Thyroid gland (tissue), 4 donors: ENCODE measurements around the gene ZNF683. TPM values are rescaled to one million over a fixed set of nuclear protein-coding genes. Genes with fewer than 3 reads are reported as not detected.
"Not testable (repeated sequence)": the region's sequence is repeated elsewhere in the genome, so short reads cannot be mapped to it uniquely, and the experiment has no call there.

Source experiments
- DNase-seq, 2 donors: peaks; one replicate each; pipeline ENCODE4 v3.0.0-alpha.2; 2019
- H3K27ac ChIP-seq, 3 donors: fragments of 200-600 bp; sonication (generic); 1 replicate in 2 of 3; 2 replicates in 1 of 3; pipeline ENCODE4 v1.5.1; 2016 to 2019; ENCODE audit warnings: mild to moderate bottlenecking in 1 of 3, moderate library complexity in 1 of 3
- H3K27me3 ChIP-seq: fragments of 200-600 bp; sonication (generic); one replicate; pipeline ENCODE4 v1.5.1; 2019
- H3K36me3 ChIP-seq, 2 donors: fragments of 200-600 bp; sonication (generic); one replicate each; pipeline ENCODE4 v1.5.1; 2016 to 2019
- H3K4me1 ChIP-seq, 2 donors: fragments of 200-600 bp; sonication (generic); one replicate each; pipeline ENCODE4 v1.5.1; 2017 to 2019
- H3K4me3 ChIP-seq, 3 donors: fragments of 200-600 bp; sonication (generic); replicated peaks in 1 of 3; 1 replicate in 2 of 3; 2 replicates in 1 of 3; pipeline ENCODE4 v1.5.1; 2016; ENCODE audit warnings: mild to moderate bottlenecking in 1 of 3
- H3K9me3 ChIP-seq: fragments of 200-600 bp; sonication (generic); one replicate; pipeline ENCODE4 v1.5.1; 2017
- POLR2A ChIP-seq, 2 donors: fragments of 450-650 bp; IDR thresholded peaks; one replicate each; pipeline ENCODE4 v1.6.1; 2017; ENCODE audit warnings: antibody characterized with exemption in 2 of 2, mild to moderate bottlenecking in 2 of 2, moderate library complexity in 1 of 2
- WGBS, 2 donors: methylation state at CpG; one replicate each; pipeline ENCODE4 v1.1.5; 2017; 5-methylcytosine and 5-hydroxymethylcytosine counted together
- intact Hi-C: fragments of 100-400 bp; cut with DNase I; formaldehyde crosslinking; loops from one replicate; pipeline ENCODE4 v1.15.1; 2023
- total RNA-seq, 4 donors: library from RNA; depleted of rRNA; stranded (reverse); fragments of >200 nt; gene quantifications; one replicate each; pipeline ENCODE4 v1.2.3, GENCODE V29; 2016
- TF ChIP-seq, protein P1 (sequence below), 6 experiments: fragments of 200-600 bp in 3 of 6; fragments of 450-650 bp in 3 of 6; sonication (generic) in 3 of 6; IDR thresholded peaks; one replicate each; pipeline ENCODE4 v1.5.1; 2016 to 2019; ENCODE audit warnings: antibody characterized with exemption in 6 of 6, mild to moderate bottlenecking in 2 of 6, inconsistent platforms in 1 of 6, moderate library complexity in 1 of 6

Gene ZNF683
- total RNA-seq, 4 donors from 2014 or later: 0.59 TPM; not detected in 3

DNA sequence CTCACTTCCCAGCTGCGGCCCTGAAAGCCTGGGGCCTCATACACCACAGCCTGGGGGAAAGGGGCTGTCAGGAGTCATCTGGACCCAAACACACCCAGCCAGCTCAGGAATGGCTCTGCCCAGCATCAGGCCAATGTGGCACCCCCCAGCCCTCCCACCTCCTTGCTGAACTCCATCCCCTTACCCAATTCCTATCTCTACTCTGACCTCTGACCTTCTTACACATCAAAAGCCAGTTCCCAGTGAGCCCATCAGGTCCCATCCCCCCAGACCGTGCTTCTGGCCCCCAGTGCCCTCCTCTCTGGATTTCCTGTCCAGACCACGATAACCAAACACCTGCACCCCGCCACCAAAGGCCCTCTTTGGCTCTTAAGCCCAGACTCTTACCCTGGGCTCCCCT, 34.9 kb downstream of the ZNF683 start:
- H3K27ac ChIP-seq: no peak overlapping the region
- H3K4me1 ChIP-seq: peaks cover 0 to 13% of the 10 kb centered on the region in 2 donors
- no peak overlapping the region for H3K4me3 ChIP-seq
- no peaks in the 10 kb centered on the region for H3K36me3 ChIP-seq
- TF ChIP-seq, protein P1, sequence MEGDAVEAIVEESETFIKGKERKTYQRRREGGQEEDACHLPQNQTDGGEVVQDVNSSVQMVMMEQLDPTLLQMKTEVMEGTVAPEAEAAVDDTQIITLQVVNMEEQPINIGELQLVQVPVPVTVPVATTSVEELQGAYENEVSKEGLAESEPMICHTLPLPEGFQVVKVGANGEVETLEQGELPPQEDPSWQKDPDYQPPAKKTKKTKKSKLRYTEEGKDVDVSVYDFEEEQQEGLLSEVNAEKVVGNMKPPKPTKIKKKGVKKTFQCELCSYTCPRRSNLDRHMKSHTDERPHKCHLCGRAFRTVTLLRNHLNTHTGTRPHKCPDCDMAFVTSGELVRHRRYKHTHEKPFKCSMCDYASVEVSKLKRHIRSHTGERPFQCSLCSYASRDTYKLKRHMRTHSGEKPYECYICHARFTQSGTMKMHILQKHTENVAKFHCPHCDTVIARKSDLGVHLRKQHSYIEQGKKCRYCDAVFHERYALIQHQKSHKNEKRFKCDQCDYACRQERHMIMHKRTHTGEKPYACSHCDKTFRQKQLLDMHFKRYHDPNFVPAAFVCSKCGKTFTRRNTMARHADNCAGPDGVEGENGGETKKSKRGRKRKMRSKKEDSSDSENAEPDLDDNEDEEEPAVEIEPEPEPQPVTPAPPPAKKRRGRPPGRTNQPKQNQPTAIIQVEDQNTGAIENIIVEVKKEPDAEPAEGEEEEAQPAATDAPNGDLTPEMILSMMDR (IDR thresholded peaks at IDR 0.05): no peak
- no peak for TF ChIP-seq POLR2A (IDR thresholded peaks at IDR 0.05)
- H3K9me3 ChIP-seq: no peaks in the 10 kb centered on the region
- DNase-seq: no peak
- no peaks in the 10 kb centered on the region for H3K27me3 ChIP-seq
- intact Hi-C loops: no loop called here
- 66 to 80% methylated on average over 3 to 4 of the region's 4 CpGs for WGBS, 2 donors

DNA sequence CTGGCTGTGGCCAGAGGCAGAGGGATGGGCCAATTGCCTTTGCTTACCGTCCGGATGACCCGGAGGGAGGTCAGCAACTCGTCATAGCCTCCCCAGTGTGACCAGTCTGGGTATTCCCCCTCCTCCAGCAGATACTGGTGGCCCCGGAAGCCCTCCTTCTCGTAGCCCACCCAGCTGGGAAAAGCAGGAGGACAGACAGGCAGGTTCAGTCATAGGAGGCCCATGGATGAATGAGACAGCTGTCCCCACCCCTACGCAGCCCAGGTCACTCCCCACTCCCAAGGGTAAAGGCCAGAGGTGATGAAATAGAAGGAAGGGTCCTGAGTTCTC, 35.4 kb downstream of the ZNF683 start:
- H3K27me3 ChIP-seq: no peaks in the 10 kb centered on the region
- DNase-seq: no peak
- peaks cover 0 to 13% of the 10 kb centered on the region in 2 donors for H3K4me1 ChIP-seq
- no peaks in the 10 kb centered on the region for H3K36me3 ChIP-seq
- no peak overlapping the region for H3K27ac ChIP-seq
- H3K9me3 ChIP-seq: no peaks in the 10 kb centered on the region
- 78 to 93% methylated on average over 7 of the region's 7 CpGs for WGBS, 2 donors
- no peak overlapping the region for H3K4me3 ChIP-seq
- intact Hi-C loops: no loop called here
- TF ChIP-seq POLR2A (IDR thresholded peaks at IDR 0.05): no peak
- TF ChIP-seq, protein P1 (IDR thresholded peaks at IDR 0.05): no peak

- 7 to 20% methylated on average over 17 to 25 of the region's 52 CpGs for WGBS, 2 donors
Observed at GRCh38 chr1:26336477-26337205, 35.9 kb downstream of the ZNF683 start.

DNA sequence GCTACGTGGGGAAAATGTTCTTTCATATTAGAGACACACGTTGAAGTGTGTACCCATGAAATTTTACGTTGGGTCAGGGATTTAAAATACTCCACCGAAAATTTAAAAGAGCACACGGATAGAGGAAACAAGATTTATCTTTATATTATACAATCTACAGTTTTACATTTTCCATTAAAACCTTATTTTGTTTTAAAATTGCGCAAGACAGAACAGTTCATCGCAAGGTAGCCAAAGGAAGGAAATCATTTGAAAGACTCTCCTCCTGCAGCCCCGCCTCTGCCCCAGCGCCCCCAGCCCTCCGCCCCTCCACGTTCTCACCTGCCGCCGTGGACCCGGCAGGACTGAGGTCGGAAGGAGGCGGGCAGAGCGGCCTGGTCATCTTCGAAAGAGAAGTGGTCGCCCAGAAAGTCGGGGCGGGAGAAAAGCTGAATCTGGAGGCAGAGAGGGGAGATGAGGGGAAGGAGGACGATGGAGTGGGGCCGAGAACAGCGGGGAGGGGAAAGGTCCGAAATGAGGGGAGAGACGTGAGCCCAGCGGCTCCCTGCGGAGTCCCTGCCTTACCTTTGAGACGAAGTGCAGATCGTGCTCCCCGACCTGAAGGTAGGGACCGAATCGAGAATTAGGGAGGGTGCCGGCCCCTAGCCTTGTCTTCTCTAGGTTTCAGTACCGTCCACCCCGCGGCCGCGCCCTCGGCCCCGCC, 36.6 kb downstream of the ZNF683 start:
- H3K27me3 ChIP-seq: no peaks in the 10 kb centered on the region
- no peak for DNase-seq
- intact Hi-C loops: no loop called here
- WGBS, 2 donors: 3 to 5% methylated on average over 34 to 40 of the region's 41 CpGs
- no peak overlapping the region for H3K27ac ChIP-seq
- H3K4me3 ChIP-seq: peak overlapping the region; percentile 16 to 32 (median 18)
- no peaks in the 10 kb centered on the region for H3K9me3 ChIP-seq
- H3K36me3 ChIP-seq: no peaks in the 10 kb centered on the region
- H3K4me1 ChIP-seq: peaks cover 0 to 13% of the 10 kb centered on the region in 2 donors
- TF ChIP-seq POLR2A (IDR thresholded peaks at IDR 0.05): peak in 1 of 2 donors; percentile 16
- TF ChIP-seq, protein P1 (IDR thresholded peaks at IDR 0.05): no peak

More at GRCh38 chr1:26336477-26337205, 35.9 kb downstream of the ZNF683 start:
- H3K27ac ChIP-seq: peak overlapping the region in 1 of 3 donors; percentile 10
- H3K9me3 ChIP-seq: no peaks in the 10 kb centered on the region
- H3K36me3 ChIP-seq: no peaks in the 10 kb centered on the region
- intact Hi-C loops: no loop called here
- TF ChIP-seq, protein P1 (IDR thresholded peaks at IDR 0.05): no peak
- TF ChIP-seq POLR2A (IDR thresholded peaks at IDR 0.05): no peak
- H3K4me3 ChIP-seq: peak overlapping the region; percentile 16 to 32 (median 18)
- H3K27me3 ChIP-seq: no peaks in the 10 kb centered on the region
- H3K4me1 ChIP-seq: peaks cover 0 to 13% of the 10 kb centered on the region in 2 donors
- DNase-seq: peak; percentile 94 to 96

GRCh38 chr1:26333312-26333711, 39.2 kb downstream of the ZNF683 start:
- H3K4me3 ChIP-seq, DNase-seq, H3K27me3 ChIP-seq, intact Hi-C loops, H3K27ac ChIP-seq, H3K36me3 ChIP-seq, H3K9me3 ChIP-seq: not testable (repeated sequence)
- H3K4me1 ChIP-seq: peaks cover 0 to 13% of the 10 kb centered on the region in 2 donors
- 90 to 92% methylated on average over 8 of the region's 8 CpGs for WGBS, 2 donors
